Measurements from ENCODE around the gene DYRK1A.

DYRK1A gene

DNA sequence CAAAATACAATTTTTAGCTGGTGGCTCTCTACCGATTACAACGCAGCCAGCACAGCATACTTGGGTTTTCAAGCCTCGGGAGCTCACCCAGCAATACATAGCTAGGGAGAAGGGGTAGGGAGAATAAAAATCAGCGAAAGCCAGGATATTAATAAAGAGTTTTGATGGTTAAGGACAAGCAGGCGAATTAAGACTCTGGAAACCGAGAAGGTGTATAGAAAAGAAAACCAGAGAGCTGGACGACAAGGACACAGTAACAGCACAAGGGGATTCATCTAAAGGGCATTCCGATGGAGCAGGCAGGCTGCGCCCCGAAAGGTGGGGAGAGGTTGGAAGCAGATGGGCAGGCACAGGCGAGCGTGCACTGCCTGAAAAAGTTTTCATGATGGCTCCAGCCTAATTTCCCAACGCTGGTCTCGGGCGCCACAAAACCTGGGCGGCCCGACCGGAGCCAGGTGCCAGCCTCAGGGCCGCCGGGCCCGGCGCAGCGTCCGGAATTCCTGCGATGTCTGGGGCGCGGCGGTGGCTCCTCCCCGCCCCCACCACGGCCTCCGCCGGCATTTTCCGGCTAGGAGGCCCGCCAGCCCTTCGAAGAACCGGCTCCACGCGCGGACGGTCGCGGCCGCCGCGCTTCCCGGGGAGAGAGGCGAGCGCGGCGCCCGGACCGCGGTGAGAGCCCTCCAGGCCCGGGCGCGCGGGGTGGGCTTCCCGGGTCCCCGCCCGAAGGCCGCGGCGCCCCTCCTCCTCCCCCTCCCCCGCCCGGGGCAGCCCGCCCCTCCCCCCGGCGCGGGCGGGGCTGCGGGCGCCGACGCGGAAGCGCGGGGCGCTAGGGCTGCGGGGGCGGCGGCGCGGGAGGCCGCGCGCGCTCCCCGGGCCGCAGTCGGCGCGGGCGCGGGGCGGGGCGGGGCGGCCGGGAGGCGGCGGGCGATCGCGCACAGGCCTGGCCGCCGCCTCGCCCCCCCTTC is 774 bp upstream of the DYRK1A start:
- DNase-seq (ENCODE audit: low spot score), result peak; percentile 57

DNA sequence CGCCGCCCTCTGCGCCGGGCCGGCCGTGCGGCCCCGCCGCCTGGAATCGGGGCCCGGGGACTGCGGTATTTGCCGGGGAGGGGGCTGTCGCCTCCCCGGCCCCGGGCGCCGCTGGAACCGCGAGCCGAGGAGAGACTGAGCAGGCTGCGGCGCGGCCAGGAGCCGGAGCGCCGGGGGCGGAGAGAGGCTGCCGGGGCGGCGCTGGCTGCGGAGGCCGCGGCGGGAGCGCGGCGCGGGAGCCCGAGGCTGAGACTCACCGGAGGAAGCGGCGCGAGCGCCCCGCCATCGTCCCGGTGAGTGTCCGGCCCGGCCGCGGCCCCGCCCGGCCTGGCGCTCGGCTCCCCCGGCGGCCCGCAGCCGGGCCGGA is 746 bp downstream of the DYRK1A start:
- DNase-seq (ENCODE audit: low spot score), result peak; percentile 26

DNA sequence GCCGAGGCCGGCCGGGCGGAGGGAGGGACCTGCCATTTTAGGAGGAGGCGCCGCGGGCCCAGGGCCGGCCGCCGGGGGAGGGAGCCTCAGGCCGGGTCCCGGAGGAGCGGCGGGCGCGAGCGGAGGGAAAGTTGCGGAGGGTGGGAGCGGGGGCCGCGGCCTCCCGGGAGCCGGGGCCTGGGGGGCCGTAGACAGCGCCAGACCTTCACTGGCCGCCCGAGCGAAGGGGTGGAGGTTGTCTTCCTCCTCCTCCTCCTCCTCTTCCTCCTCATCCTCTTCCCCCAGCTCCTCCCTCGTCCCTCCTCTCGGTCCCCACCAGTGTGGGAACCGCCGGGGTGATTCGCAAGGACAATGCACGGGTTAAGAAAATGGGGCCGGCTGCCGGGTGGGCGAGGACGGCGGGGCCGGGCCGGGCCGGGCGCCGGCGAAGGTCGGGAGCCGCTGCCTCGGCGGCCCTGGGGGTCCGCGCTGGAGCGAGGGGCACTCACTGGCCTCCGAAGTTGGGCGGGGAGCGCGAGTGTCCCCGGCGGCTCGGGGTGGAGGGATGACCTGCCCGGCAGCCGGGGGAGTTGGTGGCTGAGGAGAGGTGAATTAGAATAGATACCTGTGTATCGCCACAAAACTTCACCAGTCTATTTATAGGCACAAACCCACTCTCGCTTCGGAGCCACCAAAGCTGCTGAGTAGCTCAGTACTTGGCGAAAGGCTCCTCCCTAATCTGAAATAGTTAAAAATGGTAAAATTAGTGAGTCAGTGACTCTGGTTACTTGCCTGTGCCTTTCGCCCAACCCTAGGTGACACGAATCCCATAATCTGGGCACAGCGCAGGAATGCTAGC is 1.3 kb downstream of the DYRK1A start:
- DNase-seq (ENCODE audit: low spot score), result peak; percentile 28

DNA sequence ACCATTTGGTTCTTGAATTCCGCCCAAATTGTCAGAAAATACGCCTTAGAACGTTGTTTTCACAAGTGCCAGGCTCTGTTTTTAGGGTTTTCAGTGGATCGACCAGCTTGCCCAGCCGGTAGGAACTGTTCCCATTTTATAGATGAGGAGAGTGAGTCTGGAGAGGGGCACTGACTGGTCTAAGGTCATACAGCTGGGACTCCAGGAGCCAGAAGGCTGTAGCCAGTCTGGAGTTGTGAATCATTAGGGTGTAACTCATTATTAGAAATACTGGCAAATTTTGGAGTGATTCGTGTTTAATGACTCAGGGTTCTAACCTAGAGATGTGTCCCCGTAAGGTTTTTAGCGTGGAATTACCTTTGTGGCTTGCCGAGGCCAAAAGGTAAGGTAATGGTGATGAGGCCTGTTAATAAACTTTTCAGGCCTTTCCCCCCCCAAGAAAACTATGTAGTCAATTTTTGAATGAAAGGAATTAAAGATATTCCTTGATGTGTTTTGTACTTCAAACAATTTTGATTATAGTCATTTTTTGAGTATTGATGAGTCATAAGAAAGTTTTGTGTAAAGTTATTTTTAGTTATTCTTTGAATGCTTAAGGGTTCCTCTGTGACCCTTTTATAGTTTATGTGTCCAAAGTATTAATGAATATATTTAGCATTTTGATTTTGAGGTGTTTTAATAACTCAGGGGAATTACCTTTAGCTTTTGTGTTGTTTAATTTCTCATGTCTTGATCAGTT is 2.1 kb downstream of the DYRK1A start:
- no peak for DNase-seq (ENCODE audit: low spot score)

DNA sequence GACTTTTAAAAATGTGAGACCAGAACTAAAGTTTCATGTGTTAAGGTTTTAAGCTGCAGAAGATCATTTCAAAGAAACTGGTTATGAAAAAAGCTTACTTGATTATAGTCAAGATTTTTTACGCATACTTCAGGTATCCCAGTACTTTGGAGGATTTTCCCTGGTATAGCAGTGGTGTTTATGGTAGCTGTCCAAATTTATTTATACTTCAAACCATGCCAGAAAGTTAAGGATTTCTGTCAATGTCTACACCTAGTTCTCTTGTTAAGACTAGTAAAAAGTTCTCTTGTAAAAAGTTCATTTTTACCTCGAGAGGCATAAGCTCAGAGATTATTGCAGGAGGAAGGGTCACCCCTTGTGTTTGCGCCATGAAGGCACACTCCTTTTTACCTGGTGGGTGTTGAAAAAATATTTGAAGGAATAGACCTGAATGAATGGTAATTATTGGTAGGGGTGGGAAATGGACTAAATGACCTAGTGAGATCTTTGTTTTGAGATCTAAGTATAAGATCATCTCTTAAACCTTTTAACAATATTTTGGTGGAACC is 2.8 kb downstream of the DYRK1A start:
- DNase-seq (ENCODE audit: low spot score), result no peak

DNA sequence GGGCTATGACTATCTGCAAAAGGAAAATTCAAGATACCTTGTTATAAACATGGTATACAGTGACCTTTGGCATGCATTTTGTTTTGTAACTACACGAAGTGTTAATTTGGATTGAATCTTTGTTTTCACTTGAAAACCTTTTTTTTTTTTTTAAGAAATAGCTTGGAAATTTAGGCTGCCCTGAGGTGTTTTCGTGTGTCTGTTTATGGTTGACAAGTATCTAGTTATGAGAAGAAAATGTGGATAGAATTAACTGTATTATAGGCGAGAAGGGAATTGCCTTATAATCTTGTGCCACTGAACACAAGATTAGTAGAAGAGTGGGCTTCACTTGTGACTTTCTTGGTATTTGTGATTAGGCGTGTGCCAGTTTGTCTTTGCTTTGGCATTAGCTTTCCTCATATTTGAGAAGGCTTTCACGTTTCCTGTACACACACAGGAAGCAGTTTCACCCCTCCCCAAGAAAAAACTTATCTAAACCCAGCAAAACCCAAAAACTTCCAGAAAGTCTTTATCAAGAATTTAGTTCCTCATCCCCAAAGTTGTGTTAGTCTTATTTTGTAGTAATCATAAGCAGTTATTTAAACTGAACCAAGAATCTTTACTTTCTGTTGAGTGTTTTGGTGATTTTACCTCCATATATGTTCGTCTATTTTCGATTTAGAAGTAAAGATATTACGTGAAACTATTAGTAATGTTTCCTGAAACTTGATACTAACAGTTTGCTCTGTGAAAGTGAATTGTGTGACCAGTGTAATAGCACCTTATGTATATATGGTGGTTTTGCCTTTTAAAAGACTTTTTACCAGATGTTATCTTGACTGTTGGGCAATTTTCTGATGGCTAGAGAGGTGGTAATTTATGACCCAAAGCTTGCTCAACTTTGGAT is 3.8 kb downstream of the DYRK1A start:
- DNase-seq (ENCODE audit: low spot score), result no peak

DNA sequence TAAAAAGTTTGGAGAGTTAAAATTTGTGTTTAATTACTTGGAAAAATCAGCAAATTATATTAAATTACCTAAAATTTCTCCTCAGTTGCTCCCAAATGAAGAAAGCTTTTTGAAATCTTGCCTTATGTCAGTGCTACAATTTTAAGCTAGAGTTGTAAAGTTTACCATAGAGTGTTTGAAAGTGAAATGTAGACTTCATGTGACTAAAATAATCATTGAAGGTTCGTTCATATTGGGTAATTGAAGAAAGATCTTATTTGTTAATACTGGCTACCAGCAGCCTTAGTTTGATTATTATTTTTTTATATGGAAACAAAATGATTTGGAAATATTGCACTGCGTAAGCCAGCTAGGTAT is 4.4 kb downstream of the DYRK1A start:
- DNase-seq (ENCODE audit: low spot score), result no peak

DNA sequence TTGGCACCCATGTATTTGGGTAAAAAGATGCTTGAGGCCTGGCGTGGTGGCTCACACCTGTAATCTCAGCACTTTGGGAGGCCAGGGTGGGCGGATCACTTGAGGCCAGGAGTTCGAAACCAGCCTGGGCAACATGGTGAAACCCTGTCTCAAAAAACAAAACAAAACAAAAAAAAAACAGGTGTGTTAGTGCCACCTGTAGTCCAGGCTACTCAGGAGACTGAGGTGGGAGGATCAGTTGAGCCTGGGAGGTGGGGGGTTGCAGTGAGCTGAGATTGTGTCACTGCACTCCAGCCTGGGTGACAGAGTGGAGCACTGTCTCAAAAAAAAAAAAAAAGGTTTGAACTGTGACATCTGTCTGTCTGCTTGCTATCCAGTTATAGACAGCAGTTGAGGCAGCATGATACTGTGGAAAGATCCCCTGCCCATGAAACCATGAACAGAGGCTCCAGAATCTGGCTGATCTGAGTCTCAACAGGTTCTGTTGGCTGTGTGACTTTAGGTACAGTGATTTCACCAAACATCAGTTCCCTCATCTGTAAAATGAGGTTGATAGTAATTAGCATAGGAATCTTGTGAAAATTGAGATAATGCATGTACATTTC is 5.7 kb downstream of the DYRK1A start:
- no peak for DNase-seq (ENCODE audit: low spot score)

DNA sequence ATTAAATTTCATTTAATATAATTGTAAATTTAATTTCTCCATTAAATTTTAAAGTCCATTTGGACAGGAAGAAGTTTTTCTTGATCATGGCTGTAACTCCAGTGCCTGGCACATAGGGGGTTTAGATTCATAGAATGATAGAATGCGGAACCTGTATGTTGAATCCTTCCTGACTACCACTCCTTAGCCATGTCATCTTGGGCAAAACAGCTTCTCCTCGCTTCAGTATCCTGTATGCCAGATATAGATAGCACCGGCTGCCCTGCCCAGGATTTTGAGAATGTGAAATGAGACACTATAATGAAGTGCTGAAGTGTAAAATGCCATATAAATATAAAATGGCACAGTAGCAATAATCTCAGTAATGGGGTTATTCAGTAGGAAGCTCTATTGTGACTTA is 6.4 kb downstream of the DYRK1A start:
- DNase-seq (ENCODE audit: low spot score), result no peak

DNA sequence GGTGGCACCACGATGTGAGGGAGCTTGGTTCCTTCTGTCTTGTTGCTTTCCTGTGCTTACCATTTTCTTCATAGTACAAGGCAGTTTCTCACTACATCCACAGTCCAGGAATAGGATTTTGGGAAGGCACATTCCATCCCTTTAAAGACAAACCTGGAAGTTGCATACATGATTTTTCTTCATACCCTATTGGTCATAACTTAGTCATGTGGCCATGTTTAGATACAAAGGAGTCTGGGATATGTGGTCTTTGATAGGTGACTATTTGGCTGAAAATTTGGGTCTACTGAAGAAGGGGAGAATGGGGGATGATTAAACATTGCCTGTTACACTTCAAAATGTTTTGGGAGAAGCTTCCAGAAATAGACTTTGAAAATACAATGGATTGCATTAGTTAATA is 7.0 kb downstream of the DYRK1A start:
- no peak for DNase-seq (ENCODE audit: low spot score)

DNA sequence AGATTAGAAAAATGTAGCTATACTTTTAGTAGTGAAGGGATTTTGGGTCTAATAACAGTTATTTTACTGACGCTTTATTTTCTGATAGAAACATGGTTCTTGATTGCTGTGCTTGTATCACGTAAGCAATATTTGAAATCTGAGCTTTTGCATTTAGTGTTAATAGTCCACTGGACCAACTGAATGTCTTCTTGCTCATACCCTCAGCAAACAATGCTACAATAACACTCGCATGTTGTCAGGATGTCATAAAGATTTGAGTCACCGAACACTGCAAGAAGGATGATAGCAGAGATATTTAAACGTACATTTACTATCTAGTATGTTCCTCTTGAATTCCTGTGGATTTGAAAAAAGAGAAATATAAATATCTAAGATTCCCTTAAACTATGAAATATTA is 7.5 kb downstream of the DYRK1A start:
- DNase-seq (ENCODE audit: low spot score), result no peak

DNA sequence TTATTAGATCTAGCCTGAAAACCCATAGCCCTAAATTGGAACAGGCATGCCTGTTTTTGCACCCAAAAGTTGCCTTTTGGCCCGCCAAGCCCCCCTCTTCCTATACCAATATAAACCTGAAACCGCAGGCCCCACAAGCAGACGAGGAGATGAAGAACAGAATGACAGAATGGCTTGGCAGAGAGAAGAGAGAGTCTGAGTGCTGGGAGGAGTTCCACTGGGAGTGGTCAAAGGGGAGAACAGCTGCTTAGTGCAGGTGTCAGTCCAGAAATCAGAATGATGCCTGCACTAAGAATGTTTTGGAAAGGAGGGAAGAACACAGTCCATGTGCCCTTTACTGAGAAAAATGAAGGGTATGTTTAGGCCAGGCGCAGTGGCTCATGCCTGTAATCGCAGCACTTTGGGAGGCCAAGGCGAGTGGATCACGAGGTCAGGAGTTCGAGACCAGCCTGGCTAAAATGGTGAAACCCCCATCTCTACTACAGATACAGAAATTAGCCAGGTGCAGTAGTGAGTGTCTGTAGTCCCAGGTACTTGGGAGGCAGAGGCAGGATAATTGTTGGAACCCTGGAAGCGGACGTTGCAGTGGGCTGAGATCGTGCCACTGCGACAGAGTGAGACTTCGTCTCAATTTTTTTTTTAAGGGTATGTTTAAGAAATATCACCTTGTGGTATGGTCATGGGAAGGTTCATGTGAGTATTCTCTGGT is 9.4 kb downstream of the DYRK1A start:
- DNase-seq (ENCODE audit: low spot score), result no peak

DNA sequence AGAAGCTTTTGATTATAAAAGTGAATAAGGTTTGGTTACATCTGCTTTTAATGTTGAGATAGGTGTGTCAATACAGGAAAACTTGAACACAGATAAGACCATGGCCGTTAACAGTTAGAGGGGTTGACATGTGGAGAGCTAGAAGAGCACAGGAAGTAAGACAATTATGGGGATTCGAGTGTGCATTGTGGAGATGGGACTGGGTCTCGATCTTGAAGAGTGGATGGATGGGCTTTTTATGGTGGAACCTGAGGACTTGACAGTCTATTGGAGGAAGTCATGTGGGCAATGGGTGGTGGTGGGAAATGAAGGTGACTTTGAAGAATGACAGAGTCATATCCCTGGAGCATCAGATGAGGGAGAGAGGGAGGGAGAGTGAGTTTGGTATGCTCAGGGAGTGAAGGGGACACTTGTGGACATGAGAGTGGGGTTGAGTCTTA is 12.1 kb downstream of the DYRK1A start:
- no peak for DNase-seq (ENCODE audit: low spot score)

DNA sequence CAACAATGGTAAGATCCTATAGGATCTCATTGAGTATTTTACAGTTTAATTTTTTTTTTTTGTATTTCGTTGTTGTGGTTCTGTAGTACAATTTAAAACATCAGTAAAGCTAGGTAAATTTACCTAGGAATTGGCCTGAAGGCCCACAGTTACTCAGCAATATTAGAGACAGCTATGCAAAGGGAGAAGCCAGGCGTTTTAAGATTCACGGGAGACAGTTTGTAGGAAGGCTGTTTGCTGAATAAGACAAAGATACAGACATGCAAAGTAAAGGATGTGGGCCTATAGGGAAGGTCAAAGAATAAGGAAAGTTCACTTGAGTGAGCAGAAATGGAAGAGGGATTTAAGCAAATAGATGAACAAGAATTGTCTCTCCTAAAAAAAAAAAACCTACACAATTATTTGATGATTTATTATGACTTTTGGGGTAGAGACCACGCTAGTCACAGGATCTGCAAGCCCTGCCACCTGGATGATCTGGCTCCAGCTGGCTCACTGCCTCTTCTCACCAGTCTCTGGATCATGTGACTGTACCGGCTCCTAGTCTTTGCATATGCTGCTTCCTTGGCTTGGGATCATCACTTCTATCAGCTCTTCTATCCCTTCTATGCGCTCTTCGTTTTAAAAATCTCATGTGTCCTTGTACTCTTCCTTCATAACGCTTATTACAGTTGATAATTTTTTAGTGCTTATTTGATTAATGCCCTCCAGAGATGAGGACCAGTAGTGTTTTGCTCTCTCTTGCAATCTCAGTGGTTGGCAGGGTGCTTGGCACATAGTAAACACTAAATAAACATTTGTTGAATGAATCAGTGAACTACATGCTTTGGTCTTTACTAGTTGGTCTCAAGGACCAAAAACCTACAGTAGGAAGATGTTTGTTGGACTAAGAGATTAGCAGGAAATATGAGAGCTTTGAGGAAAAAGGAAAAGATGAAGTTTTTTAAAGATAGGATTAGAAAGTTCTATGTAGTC is 14.1 kb downstream of the DYRK1A start:
- DNase-seq (ENCODE audit: low spot score), result no peak

DNA sequence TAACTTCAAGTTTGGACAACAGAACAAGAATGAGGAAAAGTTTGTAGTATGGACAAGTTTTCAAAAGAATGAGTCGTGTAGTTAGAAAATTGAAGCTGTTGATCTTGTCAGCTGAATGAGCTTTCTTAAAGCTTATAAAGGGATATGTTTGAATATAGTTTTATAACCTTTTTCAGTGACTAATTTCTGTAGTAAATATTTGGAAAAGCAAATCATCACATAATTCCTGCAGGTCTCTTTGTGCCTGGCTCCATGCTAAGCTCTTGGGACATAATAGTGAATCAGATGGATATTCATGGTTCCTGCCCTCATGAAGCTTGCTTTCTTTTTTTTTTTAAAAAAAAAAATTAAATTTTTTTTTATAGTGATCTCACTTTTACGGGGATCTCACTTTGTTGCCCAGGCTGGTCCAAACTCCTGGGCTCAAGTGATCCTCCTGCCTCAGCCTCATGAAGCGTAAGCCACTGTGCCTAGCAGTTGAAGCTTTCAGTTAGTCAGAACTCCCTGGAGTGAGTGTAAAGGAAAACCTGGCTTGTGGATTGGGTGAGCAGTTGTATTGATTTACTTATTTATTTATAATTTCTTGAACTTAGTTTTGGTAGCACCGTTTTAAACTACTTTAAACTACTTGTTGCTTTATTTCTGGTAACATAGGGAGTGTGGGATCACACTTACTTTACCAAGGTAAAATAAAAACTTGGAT is 15.5 kb downstream of the DYRK1A start:
- DNase-seq (ENCODE audit: low spot score), result no peak

DNA sequence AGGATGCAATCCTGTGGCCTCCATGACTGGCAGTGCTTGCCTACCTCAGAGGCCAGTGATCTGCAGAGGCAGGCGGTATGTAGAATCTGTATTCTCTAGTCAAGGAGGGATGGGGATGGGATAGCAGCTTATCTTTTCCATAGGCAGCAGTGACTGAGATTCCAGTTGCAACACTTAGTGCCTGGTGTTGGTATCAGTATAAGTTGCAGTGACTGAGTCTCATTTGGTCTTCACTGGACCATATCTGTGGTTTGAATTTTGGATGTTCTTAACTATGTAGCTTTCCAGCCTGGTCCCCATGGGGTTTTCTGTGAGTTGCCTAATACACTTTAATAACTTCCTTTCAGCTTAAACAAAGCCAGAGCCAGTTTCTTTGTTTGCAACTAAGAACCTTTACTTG is 16.5 kb downstream of the DYRK1A start:
- DNase-seq (ENCODE audit: low spot score), result no peak

DNA sequence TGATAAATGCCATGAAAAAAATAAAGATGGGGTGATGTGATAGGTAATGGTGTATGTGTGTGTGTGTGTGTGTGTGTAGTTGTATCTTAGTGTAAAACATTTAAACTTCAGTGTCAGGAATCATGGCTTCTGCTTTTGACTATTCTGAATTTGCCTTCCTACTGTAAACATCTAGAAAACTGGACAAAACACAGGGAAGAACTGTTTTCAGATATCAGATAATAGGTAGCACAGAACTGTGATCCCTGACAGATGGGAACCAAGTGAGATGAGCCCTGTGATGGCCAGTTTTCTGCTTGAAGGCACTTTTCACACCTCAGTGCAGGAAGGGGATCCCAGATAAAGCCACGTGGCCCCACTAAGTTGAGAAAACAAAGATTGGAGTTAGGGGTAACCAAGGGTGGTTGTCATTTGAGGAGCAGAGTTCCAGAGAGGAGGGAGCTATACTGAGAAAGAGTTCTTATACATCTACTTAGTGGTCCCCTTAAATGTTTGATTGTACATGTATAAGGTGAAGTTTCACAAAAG is 17.3 kb downstream of the DYRK1A start:
- no peak for DNase-seq (ENCODE audit: low spot score)

DNA sequence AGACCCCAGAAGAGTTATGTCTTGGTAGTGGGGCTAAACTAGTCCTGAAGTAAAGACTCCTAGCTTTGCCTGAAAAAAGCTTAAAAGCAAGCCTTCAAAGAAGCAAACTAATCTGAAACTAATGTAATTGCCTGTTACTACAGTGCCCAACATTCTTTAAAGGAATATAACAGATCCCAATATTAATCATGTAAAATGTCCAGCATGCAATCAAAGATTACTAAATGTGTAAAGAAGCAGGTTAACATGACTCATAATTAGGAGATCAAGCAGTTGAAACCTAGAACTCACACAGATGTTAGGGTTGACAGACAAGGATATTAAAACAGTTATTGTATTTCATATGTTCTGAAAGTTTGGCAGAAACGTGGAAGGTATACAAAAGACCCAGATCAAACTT is 17.8 kb downstream of the DYRK1A start:
- no peak for DNase-seq (ENCODE audit: low spot score)
